Measurements from ENCODE around the gene CCDC57. TPM values are rescaled to one million over a fixed set of nuclear protein-coding genes. Genes with fewer than 3 reads are reported as not detected.

CCDC57 gene
- total RNA-seq, 1 donor from 2014 or later = 10.8 TPM

DNA sequence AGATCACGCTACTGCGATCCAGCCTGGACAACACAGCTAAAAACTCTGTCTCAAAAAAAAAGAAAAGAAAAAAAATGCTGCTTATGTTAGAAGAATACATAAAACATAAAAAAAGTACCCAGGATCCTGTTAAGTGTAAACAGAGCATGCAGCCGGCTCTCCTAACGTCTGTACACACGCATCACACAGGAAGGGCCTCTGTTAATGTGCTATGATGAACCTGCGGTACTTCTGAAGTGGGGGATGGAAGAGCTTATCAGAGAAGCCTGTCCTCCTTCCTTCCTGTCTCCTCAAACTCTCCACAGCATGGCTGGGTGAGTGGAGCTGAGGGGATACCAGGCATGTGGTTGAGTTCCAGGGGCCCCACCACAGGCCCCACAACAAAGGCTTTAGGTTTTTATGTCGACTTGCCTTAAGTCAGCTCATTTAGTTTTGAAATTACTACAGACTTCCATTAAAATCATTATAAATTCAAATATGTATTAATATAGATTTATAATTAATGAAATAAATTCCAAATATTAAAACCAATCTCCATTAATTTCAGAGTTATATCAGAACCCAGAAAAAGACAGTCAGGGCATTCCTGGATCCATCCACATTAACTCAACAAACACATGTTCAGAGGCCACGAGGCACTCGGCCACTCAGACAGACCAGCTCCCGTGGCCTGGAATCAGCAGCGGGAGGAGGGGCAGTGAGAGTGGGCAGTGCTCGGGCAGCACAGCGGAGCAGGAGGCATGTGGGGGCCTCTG is 11.7 kb downstream of the CCDC57 start:
- peaks cover 8% of the 10 kb centered on the region for H3K36me3 ChIP-seq (ENCODE audit: control insufficient read depth, insufficient read depth, low read length)
- DNase-seq (ENCODE audit: low read depth) = no peak
- no peak for FAIRE-seq
- H3K4me3 ChIP-seq (ENCODE audit: low read depth, low read length) = no peak overlapping the region
- H3K27me3 ChIP-seq (ENCODE audit: control insufficient read depth, insufficient read depth, low read length) = no peaks in the 10 kb centered on the region
- TF ChIP-seq, protein P1, sequence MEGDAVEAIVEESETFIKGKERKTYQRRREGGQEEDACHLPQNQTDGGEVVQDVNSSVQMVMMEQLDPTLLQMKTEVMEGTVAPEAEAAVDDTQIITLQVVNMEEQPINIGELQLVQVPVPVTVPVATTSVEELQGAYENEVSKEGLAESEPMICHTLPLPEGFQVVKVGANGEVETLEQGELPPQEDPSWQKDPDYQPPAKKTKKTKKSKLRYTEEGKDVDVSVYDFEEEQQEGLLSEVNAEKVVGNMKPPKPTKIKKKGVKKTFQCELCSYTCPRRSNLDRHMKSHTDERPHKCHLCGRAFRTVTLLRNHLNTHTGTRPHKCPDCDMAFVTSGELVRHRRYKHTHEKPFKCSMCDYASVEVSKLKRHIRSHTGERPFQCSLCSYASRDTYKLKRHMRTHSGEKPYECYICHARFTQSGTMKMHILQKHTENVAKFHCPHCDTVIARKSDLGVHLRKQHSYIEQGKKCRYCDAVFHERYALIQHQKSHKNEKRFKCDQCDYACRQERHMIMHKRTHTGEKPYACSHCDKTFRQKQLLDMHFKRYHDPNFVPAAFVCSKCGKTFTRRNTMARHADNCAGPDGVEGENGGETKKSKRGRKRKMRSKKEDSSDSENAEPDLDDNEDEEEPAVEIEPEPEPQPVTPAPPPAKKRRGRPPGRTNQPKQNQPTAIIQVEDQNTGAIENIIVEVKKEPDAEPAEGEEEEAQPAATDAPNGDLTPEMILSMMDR (IDR thresholded peaks at IDR 0.05; ENCODE audit: insufficient read depth, low read length, severe bottlenecking) = no peak

DNA sequence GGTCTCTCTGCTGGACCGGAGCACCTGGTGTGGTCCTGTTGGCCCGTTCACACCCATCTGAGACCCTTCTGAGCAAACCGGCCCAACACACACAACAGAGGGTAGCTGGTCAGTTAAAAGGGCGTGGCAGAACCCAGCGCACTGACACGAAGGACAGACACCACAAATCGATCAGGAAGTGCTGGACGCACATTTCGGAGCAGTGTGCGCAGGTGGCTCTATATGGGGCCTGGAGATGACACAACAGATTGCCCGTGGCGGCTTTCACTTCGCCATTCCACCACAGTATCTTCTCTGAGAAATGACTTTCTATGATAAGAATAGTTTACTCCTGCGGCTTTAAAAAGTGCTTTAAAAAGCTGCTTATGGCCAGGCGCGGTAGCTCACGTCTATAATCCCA is 12.5 kb downstream of the CCDC57 start:
- H3K36me3 ChIP-seq (ENCODE audit: control insufficient read depth, insufficient read depth, low read length) = peaks cover 8% of the 10 kb centered on the region
- FAIRE-seq (no peak), DNase-seq (ENCODE audit: low read depth) (no peak)
- TF ChIP-seq, protein P1 (IDR thresholded peaks at IDR 0.05; ENCODE audit: insufficient read depth, low read length, severe bottlenecking) = no peak
- no peaks in the 10 kb centered on the region for H3K27me3 ChIP-seq (ENCODE audit: control insufficient read depth, insufficient read depth, low read length)
- H3K4me3 ChIP-seq (ENCODE audit: low read depth, low read length) = no peak overlapping the region

DNA sequence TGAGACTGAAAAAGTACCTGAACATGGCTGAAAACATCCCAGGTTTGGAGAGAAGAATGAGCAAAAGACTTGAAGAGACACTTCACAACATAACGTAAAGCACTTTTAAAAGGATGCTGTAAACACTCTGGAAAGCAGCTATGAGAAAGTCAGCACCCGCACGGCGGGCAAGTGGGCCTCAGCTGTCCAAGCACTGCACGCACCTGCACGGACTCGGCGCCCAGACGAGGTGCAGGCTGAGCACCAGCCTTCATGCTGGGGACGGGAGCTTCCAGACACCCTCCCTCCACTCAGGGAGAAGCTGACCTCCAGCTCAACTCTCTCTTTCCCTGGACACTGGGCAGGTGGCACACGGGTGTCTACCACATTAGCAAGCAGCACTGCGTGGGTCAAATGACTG is 13.1 kb downstream of the CCDC57 start:
- H3K36me3 ChIP-seq (ENCODE audit: control insufficient read depth, insufficient read depth, low read length) = peaks cover 12% of the 10 kb centered on the region
- TF ChIP-seq, protein P1 (IDR thresholded peaks at IDR 0.05; ENCODE audit: insufficient read depth, low read length, severe bottlenecking) = no peak
- H3K4me3 ChIP-seq (ENCODE audit: low read depth, low read length) = no peak overlapping the region
- DNase-seq (ENCODE audit: low read depth) (no peak), FAIRE-seq (no peak)
- no peaks in the 10 kb centered on the region for H3K27me3 ChIP-seq (ENCODE audit: control insufficient read depth, insufficient read depth, low read length)

DNA sequence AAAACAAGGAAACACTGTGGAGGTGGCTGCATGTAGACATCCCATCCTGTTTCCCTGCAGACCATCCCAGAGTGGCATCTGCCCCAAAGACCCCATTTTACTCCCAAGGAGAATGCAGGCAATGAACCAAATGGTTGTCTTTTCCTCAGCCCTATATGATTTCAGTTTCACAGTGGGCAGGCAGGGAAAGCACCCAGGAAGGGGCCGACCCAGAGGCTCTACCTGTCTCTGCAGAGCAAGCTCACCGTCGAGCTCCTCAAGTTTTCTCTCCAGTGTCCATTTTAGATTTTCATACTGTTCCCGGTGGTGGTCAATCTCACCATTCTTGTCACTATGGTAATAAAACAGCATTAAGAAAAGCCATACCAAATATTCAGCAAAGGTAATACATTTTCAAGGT is 14.6 kb downstream of the CCDC57 start:
- Histone ChIP-seq H3K4me3 (ENCODE audit: low read depth, low read length) (no peak overlapping the region), H3K36me3 (ENCODE audit: control insufficient read depth, insufficient read depth, low read length) (peaks cover 13% of the 10 kb centered on the region), H3K27me3 (ENCODE audit: control insufficient read depth, insufficient read depth, low read length) (no peaks in the 10 kb centered on the region)
- no peak for DNase-seq (ENCODE audit: low read depth)
- TF ChIP-seq, protein P1 (IDR thresholded peaks at IDR 0.05; ENCODE audit: insufficient read depth, low read length, severe bottlenecking) = no peak
- FAIRE-seq = no peak

DNA sequence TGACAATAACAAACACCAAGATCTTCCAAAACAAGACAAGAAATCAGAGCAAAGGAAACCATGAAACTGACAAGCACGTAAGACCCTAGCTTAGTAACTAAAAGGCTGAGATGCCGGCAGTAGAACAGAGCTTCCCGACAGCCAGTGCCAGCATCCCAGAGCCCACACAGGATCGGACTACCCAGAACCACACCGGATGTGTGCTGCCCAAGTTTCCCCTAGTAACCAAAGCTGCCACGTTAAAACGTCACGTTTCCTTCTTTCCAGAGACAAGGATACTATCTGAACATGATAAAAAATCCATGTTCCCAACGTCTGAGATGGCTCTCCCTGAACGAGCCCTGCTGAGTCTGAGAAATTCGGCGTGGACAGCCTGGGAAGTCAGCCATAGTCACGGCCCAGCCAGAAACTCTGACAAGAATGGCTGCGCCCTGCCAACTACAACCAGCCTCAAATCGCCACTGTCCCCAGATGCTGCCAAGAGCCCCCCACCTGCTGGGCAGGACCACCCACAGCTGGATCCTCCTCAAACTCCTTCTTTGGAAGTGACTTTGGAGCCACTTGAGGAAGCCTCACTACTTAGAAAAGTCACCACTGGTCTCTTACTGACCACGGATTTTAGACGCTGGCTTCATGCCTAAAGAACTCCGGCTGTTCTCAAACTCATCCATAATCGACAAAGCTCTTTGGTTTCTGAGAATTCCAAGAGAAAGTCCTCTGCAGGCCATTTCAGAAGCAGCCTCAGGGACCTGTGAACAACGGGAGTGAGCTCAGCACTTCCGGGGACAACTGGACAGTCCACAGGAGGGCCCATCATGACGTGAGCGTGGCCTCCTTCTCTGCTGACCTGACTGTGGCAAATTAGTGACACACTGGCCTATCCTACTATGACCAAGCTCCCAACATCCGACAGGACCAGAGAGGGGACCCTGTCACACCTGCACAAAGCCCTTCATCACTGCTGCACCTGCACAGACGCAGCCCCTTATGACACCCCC is 16.7 kb downstream of the CCDC57 start:
- TF ChIP-seq, protein P1 (IDR thresholded peaks at IDR 0.05; ENCODE audit: insufficient read depth, low read length, severe bottlenecking) = no peak
- Histone ChIP-seq H3K4me3 (ENCODE audit: low read depth, low read length) (no peak overlapping the region), H3K27me3 (ENCODE audit: control insufficient read depth, insufficient read depth, low read length) (no peaks in the 10 kb centered on the region), H3K36me3 (ENCODE audit: control insufficient read depth, insufficient read depth, low read length) (peaks cover 16% of the 10 kb centered on the region)
- DNase-seq (ENCODE audit: low read depth) (no peak), FAIRE-seq (no peak)

Measured in bronchial epithelial cell (primary cell).